Inferior parietal cortex (tissue), 1 donor: Measurements from ENCODE around the gene MRPL52.
A peak's percentile ranks its signal among the peaks of the same experiment; 100 is the strongest.
"Not testable (repeated sequence)": the region's sequence is repeated elsewhere in the genome, so short reads cannot be mapped to it uniquely, and the experiment has no call there.

Experiments used
- DNase-seq: peaks from one replicate; pipeline ENCODE4 v3.0.0-alpha.2; 2016; ENCODE audit errors: extremely low spot score

The MRPL52 gene

DNA sequence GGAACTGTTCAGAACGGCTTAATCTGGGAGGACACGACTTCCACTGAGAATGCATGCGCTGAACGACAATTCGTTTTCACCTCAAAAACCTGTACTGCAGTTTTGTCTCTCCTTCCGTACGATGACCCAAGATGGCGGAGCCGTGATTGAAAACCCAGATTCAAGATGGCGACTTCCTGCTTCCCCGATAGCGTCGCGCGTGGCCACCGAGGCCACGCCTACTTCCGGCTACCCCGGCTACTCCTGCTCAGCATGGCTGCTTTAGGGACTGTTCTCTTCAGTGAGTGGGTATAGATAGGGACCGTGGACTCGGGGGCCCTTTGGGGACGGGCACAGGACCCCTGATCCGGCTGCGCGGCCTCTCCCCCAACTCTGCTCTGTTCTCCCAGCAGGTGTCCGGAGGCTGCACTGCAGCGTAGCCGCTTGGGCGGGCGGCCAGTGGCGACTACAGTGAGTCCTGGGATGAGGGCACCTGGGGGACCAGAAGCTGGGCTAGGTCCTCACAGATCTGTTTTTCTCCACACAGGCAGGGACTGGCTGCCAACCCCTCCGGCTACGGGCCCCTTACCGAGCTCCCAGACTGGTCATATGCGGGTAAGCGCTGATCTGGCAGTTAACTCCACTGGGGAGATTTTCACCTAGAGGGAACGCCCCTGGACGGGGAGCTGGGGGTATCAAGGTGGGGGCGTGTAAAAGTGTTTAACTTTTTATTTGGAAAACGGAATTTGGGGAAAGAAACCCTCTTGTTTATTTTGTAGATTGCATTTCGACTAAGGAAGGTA lies at the start of gene MRPL52:
Gene MRPL52 (plus strand): TSS at position 227 of the 782 bp plus-strand sequence. CDS start 26 bp downstream, at position 253.
- DNase-seq: peak; percentile 98

DNA sequence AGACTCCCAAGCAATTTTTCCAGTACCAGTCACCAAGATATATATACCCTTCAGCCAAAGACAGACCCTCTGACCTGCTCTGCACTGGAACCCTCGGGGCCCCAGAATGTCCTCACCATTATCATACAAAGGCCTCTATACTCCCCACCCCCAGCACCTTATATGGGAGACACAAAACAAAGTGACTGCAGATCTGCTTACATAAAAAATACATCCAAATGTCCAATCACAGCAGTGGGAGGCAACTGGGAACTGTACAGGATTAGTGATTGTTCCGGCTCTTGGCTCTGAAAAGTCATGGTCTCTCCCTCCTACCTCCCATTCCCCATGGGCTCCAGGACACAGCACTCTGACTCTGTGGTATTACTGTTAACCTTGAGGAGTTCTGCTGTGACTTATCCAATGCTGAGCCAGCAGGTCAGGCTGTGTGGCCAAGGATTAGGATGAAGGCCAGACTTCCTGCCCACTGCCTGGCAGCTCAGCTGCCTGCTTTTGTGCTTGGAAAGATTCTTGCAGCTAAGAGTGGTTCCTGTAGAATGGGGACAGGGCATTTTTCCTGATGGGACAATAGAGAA lies 49.5 kb upstream of the MRPL52 start:
- no peak for DNase-seq

DNA sequence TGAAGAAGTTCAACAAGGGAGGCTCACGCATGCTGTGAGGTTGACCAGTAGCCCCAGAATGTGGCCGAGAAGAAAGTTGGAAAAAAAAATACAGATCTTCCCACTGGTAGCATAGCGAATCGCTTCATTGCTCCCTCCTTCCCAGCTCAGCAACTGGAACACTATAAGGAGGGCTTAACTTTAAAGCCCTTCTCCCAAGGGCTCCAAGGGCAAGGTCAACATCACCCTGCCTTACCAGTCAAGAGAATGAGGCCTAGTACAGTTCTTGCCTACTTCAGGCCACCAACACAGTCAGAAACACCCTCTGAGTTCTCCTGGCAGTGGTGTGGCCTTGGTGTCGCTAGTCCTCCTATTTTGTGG lies 48.8 kb upstream of the MRPL52 start:
- no peak for DNase-seq

DNA sequence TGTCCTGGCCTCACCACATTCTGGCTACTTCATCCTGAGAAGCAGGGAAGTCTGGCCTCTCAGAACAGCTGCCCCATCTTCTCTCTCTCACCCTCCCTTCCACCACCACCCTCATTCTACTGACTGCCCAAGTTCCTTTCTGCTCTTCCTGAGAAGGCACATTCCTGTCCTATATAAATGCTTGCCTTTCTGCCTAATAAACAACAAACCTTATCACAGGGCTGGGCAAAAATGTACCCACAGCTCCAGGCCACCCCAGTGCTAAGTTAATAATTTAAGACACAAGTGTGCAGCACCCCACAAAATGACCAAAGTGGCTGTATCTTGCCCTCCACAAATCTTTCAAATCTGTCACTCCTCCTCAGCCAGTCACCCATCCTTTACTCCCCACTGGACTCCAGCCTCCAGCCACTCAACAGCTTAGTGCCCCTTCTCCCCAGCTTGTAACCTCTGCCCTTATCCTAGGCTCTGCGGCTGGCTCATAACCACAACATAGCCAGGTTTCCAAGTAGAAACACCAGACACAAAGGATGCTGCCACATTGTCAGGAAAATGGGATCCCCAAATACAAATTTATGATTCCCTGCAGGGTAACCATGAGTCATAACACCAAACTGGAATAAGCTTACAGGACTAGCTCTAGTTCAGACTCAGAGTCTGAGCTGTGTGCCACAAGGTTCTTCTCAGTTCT lies 48.2 kb upstream of the MRPL52 start:
- DNase-seq: no peak

DNA sequence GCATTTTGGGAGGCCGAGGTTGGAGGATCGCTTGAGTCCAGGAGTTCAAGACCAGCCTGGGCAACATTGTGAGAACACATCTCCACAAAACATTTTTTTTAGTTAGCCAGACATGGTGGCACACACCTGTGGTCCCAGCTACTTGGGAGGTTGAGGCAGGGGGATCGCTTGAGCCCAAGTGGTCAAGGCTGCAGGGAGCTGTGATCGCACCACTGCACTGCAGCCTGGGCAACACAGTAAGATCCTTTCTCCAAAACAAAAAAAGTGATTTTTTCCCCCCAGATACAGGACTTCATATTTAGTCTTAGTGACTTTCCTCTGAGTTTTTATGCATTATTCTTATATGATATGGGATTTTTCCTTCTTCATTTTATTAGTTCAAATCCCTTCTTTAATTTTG lies 43.0 kb upstream of the MRPL52 start:
- no peak for DNase-seq

DNA sequence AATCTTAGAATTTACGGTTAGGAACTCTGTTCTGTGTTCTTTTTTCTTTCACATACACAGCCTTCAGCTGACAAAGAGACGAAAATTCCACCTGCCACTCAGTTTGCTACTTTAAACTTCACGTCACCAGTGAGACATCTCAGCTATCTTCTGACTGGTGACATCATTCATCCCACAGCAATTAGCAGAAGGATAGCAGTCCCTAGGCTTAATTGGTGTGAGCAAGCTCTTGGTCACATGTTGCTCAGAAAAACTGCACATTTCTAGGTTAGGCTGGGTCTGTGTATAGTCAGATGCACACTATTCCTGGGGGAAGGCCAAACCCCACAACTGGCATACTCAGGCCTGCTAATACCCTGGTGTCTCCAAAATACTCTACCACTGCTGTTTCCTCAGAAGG lies 38.4 kb upstream of the MRPL52 start:
- DNase-seq: no peak

DNA sequence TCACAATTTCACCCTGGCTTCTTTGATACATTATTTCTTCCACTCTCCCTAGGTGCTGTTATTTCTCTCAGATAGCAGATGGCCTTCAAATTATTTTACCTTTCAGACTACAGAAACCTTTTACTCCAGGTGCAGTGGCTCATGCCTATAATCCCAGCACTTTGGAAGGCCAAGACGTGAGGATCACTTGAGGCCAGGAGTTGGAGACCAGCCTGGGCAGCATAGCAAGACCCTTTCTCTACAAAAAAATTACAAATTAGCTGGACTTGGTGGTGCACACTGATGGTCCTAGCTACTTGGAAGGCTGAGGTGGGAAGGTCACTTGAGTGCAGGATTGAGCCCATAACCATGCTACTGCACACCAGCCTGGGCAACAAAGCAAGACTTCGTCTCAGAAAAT lies 37.5 kb upstream of the MRPL52 start:
- DNase-seq: no peak

DNA sequence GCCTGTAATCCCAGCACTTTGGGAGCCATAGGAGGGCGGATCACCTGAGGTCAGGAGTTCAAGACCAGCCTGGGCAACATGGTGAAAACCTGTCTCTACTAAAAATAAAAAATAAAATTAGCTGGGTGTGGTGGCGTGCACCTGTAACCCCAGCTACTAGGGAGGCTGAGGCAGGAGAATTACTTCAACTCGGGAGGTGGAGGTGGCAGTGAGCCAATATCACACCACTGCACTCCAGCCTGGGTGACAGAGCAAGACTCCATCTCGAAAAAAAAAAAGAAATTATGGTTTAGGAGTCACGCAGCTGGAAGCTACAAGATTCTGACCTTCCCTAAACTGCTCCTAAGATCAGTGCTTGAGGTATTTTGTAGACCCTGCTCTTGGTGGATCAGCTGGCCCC lies 36.1 kb upstream of the MRPL52 start:
- DNase-seq: not testable (repeated sequence)

DNA sequence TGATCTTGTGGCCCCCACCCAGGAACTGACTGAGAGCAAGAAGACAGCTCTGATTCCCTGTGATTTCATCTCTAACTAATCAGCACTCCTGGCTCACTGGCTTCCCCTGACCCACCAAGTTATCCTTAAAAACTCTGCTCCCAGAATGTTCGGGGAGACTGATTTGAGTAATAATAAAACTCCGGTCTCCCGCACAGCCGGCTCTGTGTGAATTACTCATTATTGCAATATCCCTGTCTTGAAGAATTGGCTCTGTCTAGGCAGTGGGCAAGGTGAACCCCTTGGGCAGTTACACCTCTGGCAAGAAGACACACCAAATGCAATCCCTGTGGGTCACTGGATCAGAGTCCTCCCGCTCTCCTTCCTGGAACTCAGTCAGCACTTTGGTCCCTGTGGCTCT lies 35.7 kb upstream of the MRPL52 start:
- no peak for DNase-seq

DNA sequence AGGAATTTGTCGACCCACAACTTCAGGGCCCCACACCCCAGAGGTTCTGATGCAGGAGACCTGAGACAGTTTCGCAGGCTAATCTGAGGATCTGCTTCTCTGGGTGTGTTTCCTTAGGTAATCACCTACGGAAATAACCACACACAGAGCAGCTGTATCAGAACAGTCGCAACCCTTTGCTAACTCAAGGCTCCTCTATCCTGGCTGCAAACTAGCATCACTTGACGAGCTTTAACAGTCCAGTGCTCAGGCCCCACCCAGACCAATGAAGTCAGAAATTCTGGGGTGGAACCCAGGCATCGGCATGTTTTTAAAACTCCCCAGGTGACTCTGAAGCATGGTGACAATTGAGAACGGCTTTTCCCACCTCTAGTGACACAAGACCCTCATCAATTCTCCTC lies 35.1 kb upstream of the MRPL52 start:
- no peak for DNase-seq

DNA sequence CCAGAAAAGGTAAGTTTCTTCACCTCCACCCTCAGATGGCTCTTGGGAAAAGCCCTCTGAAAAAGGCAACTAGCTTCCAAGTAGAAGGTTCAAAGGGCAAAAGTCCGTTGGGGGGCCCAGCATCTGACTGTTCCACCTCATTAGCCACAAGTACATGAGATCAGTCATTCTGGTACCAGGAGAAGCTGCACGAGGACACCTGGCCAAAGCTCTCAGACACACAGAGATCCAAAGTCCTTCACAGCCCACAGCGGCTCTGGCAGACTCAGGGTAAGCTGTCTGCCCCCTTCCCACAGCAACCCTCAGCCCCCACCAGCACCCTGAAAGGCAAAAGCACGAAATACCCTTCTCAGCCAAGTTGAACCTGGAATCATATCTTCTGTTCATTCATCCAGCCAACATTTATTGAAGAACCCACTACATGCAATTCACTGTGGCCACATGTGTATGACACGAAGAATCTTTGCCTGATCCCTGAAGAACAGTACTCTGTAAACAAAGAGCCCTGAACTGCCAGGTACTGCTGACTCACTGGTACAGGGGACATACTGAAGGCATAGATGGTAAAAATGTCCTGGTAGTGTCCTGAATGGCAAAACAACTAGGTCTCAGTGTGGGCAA lies 33.5 kb upstream of the MRPL52 start:
- no peak for DNase-seq

DNA sequence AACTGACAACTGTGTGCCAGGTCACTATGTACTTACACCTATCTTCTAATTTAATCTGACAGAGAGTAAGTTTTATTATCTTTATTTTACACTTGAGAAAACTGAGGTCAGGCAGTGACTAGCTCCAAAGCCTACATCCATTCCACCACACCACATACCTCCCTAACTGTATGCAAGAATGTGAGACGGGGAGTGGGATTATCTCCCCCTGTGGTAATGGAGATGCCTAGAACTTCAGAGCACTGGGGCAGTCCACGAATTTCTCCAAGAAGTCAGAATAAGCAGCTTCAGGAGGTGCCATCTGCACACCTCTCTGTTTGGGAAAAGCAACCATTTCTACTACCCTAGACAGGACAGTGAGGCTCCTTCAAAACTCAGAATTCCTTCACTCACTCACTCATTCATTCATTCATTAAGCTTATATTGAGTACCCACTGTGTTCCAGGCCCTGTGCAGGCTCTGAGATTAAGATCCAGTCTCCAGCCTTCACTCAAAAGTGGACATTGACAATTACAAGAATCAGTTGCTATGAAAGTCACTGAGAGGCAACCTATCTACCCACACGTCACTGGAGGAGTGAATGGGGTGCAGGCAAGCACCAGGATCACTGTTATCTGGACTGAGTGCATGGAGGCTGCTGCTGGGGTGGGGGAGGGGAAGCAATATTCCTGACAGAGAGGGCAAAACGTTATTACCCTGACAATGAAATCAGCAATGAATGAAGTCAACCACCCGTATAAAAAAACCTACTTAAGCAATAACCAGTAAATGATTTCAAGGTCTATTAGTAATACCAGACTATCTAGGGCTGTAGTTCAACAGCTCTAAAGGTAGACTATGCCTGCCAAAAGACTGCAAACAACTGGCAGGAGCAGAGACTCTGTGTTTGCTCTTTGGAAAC lies 32.4 kb upstream of the MRPL52 start:
- no peak for DNase-seq

DNA sequence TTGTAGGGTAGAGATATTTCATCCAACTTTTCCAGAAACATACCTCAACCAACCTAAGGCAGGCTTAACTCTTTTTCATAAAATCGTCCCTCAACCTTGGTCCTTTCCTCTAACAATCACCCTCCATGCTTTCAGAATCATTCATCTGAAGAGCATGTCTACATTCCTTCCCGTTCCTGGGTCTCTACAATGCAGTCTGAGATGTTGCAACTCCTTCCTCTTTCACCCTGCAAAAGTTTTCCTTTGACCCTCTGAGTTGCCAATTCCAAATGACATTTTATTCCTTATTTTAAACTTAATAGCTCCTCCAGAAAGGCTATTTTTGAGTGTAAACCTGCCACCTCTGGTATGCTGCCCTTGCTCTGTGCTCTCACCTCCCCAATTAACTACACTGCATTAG lies 31.2 kb upstream of the MRPL52 start:
- DNase-seq: no peak

DNA sequence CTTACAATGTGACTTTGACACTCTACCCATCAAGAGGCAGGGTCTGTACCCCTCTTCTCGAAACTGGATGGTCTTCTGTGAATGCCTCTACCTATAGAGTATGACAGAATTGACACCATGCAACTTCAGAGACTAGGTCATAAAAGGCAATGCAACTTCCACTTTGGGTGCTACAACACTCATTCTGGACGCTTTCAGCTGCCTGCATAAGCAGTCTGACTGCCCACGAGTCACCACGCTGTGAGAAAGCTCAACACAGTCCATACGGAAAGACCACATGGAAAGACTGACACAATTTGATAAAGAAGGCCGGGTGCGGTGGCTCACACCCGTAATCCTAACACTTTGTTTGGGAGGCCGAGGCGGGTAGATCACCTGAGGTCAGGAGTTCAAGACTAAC lies 29.3 kb upstream of the MRPL52 start:
- no peak for DNase-seq

DNA sequence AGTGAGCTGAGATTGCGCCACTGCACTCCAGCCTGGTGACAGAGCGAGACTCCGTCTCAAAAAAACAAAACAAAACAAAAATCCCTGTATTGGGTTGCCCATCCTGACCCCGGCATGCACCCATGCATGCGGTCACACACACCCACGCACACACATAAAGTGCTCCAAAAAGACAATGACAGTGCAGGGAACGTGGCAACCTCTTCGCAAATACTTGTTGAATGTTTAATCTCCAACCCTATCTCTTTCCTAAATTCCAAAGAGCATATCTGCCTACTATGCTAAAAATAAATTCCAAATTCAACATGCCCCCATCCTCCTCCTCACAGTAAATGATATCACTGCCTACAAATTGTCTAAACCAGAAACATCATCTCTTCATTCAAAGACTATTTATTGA lies 28.0 kb upstream of the MRPL52 start:
- DNase-seq: no peak

DNA sequence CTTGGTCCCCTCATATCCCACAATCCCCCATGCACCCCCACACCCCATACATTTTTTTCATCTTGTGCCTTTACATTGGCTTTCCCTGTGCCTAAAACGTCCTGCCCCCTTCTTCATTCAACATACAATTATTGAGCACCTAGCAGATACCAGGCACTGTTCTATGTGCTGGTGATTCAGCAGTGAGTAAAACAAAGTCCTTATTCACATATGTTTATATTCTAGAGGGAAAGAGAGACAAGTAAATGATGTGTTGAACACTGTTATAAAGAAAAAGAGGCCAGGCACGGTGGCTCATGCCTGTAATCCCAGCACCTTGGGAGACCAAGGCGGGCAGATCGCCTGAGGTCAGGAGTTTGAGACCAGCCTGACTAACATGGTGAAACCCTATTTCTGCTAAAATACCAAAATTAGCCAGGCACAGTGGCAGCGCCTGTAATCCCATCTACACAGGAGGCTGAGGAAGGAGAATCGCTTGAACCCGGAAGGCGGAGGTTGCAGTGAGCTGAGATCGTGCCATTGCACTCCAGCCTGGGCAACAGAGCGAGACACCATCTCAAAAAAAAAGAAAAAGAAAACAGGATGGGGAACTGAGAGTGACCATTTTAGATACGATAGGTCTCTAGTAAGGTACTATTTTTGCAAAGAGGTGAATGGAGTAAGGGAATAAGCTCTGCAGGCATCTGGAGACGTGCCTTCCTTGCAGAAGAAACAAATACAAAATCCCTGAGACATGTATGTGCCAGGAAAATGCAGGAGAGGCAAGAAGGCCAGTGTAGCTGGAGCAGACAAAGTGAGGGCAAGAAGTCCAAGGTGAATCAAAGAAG lies 26.6 kb upstream of the MRPL52 start:
- no peak for DNase-seq

DNA sequence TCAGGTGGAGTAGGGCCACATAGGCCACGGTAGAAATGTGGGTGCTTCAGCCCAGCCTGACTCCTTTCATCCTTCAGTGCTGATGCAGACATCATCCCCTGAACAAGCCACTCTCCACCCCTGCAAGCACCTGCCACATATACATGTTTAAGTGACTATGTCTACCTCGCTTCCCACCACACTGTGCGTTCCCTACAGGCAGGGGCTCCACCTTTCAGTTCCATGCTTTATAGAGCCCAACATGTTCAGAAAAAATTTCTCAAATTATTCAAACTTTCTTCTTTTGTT lies 26.1 kb upstream of the MRPL52 start:
- no peak for DNase-seq

DNA sequence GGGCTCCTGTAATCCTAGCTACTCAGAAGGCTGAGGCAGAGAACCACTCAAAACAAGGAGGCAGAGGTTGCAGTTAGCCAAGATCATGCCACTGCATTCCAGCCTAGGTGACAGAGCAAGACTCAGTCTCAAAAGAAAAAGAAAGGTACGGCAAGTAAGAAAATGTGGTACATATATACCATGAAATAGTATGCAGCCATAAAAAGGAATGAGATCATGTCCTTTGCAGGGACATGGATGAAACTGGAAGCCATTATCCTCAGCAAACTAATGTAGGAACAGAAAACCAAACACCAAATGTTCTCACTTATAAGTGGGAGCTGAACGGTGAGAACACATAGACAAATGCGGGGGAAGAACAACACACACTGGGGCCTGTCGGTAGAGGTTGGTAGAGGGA lies 24.5 kb upstream of the MRPL52 start:
- DNase-seq: not testable (repeated sequence)

DNA sequence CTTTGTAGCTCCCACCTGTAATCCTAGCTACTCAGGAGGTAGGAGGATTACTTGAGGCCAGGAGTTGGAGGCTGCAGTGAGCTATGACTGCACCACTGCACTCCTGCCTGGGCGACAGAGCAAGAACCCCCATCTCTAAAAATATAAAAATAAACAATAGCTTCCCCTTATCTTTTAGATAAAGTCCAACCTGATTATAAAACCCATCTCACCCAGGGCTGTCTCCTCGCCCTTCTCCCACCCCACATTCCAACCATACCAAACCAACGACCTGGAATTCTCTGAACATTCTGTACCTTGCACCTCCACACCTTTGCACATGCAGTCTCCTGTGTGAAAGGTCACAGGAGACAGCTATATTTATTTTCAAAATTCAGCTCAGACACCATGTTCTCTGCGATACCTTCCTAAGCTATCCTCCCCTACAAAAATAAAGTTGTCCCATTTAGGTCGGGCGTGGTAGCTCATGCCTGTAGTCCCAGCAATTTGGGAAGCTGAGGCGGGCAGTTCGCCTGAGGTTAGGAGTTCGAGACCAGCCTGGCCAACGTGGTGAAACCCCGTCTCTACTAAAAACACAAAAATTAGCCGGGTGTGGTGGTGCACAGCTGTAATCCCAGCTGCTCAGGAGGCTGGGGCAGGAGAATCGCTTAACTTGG lies 22.1 kb upstream of the MRPL52 start:
- no peak for DNase-seq

DNA sequence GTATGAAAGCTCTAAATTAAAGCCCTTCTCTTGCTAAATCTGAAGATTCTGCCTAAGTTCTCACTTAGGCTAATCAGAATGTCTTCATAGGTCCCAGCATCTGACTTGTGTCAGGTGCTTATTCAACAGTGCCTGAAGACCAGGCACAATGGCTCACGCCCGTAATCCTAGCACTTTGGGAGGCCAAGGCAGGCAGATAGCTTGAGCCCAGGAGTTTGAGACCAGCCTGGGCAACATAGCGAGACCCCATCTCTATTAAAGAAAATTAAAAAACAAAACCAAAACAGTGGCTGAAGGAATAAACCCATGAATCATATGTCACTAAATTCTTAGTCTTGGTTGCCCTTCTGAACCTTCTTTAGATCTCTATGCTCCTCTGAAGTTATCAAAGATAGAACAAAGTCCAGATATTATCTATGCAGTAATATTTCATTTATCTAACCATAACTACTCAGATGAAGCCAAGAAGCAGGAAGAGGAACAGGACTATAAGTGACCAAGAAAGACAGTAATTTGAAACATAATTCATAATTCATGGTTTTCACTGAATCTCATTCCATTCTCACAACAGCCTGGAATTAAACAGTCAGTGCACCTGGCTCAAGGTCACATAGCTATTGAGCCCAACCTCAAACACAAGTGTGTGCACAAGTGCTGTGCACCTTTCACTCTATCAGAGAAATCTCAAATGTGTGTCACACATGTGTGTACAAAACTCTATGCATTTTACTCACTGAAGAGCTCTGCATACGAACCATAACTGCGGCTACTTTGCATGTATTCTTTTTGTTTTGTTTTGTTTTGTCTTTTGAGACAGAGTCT lies 21.1 kb upstream of the MRPL52 start:
- no peak for DNase-seq
